ENCODE data around the gene ATG9A.
"Not testable (repeated sequence)": the region's sequence is repeated elsewhere in the genome, so short reads cannot be mapped to it uniquely, and the experiment has no call there.

Gene ATG9A

DNA sequence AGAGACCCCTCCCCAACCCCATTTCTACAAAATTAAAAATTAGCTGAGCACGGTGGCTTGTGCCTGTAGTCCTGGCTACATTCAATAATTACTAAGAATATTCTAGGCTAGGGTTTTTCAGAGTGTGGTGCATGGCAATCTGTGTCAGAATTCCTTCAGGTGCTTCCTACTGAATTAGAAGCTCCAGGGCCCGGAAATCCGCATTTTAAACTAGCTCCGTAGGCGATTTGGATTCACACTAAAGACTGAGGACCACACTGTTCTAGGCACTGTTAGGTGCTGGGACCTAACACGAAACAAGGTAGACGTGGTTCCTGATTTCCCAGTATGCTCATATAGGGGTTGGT is 23.5 kb downstream of the ATG9A start:
- DNase-seq (ENCODE audit: low read depth): no peak

DNA sequence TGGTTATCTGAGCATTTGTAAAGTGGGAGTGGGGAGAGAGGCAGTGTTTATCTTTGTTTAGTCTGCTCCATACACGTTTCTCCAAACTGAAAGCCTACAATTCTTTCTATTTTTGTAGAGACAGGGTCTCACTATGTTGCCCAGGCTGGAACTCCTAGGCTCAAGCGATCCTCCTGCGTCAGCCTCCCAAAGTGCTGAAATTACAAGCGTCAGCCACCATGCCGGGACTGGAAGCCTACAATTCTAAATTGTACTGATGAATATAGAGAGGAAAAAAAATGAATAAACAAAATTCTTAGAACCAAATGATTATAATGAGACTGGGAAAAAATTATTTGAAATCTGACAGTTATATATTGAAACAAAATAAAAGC is 24.3 kb downstream of the ATG9A start:
- no peak for DNase-seq (ENCODE audit: low read depth)

DNA sequence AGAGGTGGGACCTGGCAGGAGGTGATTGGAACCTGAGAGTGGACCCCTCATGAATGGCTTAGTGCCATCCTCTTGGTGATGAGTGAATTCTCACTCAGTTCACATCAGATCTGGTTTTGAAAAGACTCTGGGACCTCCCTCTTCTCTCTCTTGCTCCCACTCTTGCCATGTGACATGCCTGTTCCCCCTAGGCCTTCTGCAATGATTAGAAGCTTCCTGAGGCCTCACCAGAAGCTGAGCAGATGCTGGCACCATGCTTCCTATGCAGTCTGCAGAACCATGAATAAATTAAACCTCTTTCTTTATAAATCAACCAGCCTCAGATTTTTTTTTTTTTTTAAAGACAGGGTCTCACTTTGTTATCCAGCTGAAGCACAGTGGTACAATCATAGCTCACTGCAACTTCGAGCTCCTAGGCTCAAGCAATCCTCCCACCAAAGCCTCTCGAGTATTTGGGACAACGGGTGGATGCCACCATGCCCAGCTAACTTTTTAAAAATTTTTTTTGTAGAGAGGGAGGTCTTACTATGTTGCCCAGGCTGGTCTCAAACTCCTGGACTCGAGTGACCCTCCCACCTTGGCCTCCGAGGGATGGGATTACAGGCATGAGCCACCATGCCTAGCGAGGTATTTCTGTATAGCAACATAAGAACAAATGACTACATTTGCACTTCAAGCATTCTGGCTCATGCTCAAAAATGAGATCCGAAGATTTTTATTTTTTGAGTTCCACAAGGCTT is 24.8 kb downstream of the ATG9A start:
- no peak for DNase-seq (ENCODE audit: low read depth)

DNA sequence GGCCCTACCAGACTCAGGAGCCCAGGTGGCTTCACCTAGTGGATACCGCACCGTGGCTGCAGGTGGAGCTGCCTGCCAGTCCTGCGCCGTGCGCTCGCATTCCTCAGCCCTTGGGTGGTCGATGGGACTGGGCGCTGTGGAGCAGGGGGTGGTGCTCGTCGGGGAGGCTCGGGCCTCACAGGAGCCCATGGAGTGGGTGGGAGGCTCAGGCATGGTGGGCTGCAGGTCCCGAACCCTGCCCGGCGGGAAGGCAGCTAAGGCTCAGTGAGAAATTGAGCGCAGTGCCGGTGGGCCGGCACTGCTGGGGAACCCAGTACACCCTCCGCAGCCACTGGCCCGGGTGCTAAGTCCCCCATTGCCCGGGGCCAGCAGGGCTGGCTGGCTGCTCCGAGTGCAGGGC is 28.1 kb downstream of the ATG9A start:
- not testable (repeated sequence) for DNase-seq (ENCODE audit: low read depth)

DNA sequence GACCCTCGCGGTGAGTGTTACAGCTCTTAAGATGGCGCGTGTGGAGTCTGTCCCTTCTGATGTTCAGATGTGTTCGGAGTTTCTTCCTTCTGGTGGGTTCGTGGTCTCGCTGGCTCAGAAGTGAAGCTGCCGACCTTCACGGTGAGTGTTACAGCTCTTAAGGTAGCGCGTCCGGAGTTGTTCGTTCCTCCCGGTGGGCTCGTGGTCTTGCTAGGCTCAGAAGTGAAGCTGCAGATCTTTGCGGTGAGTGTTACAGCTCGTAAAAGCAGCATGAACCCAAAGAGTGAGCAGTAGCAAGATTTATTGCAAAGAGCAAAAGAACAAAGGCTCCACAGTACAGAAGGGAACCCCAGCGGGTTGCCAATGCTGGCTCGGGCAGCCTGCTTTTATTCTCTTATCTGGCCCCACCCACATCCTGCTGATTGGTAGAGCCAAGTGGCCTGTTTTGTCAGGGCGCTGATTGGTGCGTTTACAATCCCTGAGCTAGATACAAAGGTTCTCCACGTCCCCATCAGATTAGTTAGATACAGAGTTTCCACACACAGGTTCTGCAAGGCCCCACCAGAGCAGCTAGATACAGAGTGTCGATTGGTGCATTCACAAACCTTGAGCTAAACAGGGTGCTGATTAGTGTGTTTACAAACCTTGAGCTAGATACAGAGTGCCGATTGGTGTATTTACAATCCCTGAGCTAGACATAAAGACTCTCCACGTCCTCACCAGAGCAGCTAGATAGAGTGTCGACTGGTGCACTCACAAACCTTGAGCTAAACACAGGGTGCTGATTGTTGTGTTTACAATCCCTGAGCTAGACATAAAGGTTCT is 28.7 kb downstream of the ATG9A start:
- DNase-seq (ENCODE audit: low read depth): not testable (repeated sequence)

DNA sequence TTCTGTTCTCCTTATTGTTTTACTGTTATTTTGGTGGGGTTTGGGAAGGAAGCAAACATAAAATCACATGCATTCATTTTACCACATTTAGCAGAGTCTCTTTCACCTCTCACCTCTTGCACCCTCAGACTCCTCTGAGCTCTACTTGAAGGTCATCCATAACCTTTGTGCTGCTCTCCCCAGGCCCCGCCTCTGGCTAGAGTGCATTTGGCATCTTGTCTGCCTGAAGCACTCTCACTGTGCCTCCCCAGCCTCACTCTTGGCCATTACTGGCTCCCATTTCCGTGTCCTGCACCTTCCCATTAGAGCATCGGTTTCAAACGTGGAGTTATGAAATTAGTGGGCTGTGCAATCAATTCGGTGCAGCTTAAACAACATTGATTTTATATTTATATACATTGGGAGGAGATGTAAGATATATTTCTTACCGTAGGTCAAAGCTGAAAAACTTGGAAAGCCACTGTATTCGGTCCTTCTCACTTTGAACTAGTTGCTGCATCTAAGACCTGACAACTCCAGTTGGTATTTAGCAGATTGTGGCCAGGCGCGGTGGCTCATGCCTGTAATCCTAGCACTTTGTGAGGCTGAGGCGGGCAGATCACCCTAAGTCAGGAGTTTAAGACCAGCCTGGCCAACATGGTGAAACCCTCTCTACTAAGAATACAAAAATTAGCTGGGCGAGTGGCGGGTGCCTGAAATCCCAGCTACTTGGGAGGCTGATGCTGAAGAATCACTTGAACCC is 29.8 kb downstream of the ATG9A start:
- no peak for DNase-seq (ENCODE audit: low read depth)

DNA sequence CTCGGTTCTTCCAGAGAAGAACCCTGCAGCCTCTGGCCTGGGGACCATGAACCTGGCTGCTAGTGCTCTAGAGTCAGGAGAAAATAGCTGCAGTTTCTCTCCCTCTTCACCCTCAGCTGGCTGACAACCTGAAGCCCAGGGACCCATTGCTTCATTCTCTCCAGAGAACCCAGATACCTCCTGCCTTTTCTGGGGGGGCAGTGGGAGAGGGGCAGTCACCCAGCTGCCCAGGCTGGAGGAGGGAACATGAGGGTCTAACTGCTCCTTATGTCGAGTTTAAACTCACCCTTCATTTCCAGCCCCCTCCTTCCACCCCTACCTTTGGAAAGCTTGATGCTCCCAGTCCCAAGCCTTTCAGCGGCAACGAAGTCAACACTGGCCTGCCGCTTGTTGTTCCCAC is 30.5 kb downstream of the ATG9A start:
- DNase-seq (ENCODE audit: low read depth): no peak

DNA sequence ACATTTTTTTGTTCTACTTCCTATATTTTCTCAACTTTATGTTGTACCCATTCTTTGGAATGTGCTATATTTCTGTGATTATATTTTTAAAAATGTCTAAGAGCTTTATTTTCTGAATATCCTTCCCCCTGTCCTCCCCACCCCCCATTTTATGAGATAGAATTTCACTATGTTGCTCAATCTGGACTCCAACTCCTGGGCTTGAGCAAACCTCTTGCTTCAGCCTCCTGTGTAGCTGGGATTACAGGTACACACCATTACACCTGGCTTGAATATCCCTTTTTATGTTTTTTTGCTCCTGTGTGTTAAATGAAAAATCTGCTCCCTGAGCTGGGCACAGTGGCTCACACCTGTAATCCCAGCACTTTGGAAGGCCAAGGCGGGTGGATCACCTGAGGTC is 32.0 kb downstream of the ATG9A start:
- no peak for DNase-seq (ENCODE audit: low read depth)

DNA sequence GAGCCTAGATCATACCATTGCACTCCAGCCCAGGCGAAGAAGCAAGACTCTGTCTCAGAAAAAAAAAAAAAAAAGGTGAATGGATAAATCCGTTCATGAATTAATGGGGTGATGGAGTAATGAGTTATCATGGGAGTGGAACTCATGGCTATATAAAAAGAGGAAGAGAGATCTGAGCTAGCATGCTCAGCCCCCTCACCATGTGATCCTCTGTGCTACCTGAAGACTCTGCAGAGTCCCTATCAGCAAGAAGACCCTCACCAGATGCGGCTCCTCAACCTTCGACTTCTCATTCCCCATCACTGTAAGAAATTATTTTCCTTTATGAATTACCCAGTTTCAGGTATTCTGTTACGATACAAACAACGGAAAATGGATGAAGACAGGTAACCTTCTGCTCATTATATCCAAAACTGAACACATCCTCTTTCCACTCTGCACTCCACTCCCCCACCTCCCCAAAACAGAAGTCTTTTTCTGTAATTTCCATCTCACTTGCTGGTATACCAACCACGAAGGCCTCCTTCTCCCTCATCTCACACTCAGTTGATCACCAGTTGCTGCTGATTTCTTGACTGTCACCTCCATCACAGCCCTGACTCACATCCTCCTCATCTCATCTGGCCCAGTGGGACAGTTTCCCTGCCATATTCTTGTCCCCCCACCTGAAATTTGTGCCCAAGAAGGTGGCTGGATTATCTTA is 42.5 kb downstream of the ATG9A start:
- no peak for DNase-seq (ENCODE audit: low read depth)

DNA sequence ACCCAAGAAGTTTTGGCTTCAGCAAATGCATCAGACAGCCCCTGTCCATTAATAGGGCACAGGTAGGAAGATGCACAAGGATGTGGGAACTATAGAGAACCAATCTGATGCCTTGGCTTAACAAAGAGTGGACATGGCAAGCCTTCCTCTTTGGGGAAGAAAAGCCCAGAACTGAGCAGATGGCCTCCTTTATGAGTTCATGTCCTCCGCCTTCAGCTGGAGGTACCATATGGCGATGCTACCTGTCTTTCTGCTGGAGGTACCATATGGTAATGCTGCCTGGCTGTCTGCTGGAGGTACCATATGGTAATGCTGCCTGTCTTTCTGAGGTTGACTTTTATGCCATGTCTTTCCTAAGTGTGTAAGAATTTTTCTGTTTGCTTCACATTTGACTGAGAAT is 45.3 kb downstream of the ATG9A start:
- DNase-seq (ENCODE audit: low read depth): no peak

DNA sequence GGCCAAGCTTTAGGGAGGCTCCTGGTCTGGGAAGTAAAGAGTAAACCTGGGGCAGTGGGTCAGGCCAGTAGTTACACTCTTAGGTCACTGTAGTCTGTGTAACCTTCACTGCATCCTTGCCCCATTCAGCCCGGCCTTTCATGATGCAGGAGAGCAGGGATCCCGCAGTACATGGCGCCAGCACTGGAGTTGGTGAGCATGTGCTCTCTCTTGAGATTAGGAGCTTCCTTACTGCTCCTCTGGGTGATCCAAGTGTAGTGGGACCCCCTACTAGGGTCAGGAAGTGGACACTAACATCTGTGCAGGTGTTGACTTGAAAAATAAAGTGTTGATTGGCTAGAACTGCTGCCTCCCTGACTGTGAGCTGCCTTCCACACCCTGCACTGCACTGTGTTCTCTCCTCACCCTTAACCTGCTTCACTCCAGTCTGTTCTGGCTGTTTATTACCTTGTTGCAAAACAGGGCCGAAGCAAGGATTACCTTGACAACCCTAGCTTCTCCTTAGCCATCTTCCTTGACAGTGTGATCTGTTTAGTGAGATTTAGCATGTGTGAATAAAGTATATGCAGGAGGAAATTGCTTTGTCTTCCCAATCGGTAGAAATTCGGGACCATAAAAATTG is 46.2 kb downstream of the ATG9A start:
- no peak for DNase-seq (ENCODE audit: low read depth)

DNA sequence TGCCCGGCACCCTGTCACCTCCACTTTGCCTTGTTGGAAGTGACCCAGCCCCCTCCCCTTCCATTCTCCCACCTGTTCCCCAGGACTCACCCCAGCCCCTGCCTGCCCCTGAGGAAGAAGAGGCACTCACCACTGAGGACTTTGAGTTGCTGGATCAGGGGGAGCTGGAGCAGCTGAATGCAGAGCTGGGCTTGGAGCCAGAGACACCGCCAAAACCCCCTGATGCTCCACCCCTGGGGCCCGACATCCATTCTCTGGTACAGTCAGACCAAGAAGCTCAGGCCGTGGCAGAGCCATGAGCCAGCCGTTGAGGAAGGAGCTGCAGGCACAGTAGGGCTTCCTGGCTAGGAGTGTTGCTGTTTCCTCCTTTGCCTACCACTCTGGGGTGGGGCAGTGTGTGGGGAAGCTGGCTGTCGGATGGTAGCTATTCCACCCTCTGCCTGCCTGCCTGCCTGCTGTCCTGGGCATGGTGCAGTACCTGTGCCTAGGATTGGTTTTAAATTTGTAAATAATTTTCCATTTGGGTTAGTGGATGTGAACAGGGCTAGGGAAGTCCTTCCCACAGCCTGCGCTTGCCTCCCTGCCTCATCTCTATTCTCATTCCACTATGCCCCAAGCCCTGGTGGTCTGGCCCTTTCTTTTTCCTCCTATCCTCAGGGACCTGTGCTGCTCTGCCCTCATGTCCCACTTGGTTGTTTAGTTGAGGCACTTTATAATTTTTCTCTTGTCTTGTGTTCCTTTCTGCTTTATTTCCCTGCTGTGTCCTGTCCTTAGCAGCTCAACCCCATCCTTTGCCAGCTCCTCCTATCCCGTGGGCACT is 46.9 kb downstream of the ATG9A start:
- no peak for DNase-seq (ENCODE audit: low read depth)

DNA sequence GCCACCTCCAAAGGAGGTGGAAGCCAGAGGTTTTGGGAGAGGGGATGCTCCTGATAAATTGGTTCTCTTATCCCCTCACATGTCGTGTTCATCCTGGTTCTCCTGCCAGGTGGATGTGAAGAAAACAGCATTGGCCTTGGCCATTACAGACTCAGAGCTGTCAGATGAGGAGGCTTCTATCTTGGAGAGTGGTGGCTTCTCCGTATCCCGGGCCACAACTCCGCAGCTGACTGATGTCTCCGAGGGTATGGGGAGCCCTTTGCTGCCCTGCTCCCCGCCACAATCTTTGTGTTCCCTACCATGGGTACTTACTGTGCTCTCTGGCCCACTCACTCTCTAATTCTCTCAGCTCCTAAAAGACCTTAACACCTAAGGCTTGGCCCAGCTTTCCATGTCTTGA is 47.9 kb downstream of the ATG9A start:
- DNase-seq (ENCODE audit: low read depth): no peak

DNA sequence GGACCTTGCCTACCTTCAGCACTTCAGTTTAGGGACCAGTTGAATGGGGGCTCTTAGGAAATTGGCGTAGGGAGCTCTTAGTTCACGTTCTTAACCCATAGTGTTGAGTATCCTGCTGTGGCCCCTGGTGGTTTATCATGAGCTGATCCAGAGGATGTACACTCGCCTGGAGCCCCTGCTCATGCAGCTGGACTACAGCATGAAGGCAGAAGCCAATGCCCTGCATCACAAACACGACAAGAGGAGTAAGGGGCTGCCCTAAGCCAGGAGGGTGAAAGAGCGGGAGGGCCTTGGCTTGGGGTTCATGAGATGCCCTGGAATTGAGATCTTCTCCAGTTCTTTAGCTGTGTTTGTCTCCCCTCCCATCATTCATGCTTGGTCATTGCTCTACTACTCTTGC is 48.5 kb downstream of the ATG9A start:
- DNase-seq (ENCODE audit: low read depth): no peak

DNA sequence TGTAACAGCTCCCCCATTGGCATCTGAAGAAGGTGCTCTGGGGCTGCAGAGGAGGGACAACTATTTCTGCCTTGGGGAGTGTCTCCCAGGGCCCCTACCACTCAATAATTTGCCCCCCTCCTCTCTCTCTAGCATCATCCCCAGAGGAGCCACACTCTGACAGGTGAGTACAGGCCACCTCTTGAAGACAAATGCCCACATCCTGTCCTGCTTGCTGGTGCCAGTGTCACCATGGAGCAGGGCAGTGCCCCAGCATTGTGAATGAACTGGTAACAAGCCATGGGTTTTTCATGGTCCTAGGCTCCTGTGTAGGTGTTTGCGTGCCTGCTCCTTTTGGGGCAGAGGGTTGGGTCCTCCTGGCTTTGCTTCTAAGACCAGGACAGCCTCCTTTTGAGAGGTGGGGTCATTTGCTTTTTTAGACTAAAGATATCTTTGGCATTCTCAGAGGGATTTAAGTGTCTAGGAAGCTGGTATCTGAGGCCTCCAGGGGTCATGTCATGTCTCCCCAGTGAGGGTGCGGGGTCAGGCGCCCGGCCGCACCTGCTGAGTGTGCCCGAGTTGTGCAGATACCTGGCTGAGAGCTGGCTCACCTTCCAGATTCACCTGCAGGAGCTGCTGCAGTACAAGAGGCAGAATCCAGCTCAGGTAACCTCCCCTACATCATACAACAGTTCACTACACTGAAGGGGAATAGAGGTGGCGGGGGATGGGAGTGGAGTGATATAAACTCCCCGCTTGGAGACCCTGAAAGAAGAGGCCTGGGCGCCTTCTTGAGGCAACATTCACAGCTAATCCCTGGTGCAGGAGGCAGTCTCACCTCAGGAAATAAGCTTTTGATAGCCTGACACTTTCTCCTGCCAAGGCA is 49.6 kb downstream of the ATG9A start:
- DNase-seq (ENCODE audit: low read depth): no peak

DNA sequence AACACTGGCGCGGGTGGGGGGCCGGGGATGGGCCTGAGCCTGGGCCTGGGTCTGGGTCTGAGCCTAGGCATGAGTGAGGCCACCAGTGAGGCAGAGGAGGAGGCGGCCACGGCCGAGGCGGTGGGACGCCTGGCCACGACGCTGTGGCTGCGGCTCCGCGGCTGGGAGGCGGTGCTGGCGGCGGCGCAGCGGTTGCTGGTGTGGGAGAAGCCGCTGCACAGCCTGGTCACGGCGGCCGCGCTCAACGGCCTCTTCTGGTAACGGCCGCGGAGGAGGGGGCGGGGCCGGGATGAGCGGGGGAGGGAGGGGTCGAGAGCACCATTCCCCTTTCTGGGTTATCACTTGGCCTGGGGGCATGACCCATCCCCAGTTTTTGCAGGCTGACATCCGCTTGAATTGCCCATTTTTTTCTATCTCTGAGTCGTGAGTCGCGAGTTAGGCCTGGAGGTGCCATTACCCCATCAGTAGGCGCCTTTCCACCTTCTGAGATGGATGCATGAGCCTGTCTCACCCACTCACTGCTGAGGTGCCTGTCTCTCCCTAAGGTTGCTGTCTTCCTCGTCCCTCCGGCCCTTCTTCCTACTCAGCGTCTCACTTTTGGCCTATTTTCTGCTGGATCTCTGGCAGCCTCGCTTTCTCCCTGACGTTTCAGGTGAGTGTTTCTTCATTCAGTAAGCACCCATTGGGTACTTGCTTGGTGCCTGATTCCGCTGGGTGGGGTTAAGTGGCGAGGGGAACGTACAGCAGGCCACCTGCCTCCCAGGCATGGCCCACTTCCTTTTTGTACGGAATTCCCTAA is 50.9 kb downstream of the ATG9A start:
- DNase-seq (ENCODE audit: low read depth): no peak

DNA sequence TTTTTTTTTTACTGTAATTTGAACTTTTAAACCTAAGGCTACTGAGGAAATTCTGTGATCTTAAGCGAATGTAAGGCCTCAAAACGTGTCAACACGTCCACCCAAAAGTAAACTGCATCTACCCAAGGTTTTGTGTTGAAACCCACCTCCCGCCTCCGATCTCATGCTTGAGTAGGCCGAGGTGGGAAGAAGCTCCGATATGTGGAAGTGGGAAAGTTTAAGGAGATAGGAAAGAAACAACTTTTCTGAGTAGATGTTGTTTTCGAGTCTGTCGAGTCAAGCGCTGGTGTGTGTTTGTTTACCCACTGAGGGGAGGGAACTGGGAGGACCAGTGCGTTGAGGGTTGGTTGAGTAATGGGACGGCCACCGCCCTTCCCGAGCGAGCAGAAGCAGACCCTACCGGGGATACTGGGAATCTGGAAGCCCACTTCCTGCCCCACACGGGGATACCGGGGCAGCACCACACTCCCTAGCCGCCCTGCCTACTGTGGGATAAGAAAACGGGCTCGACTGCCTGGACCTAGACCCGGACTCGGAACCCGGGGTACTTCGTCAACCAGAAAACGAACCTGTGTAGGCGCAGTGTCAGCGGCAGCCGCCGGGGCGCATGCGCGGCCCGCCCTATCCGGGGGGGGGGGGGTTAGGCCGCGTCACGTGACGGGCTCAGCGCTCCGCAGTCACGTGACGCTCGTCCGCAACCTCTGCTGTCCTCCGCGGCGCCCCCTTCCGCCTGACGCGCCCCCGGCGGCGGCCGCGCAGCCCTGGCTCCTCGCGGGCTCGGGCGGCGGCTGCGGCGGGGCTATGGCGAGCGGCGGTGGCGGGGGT is 51.7 kb downstream of the ATG9A start, which contains the start of gene RETREG2:
Gene RETREG2 (plus strand): TSS at position 724 of the 825 bp plus-strand sequence. CDS start 78 bp downstream, at position 802.
- peak; percentile 77 for DNase-seq (ENCODE audit: low read depth)

Data from GM04504 (cell line).